HG02852 (cell line): ENCODE data around the gene GABBR2.
"Not testable (repeated sequence)": the region's sequence is repeated elsewhere in the genome, so short reads cannot be mapped to it uniquely, and the experiment has no call there.

Source experiments
- ATAC-seq: cut with Tn5 transposase; IDR thresholded peaks from one replicate; pipeline ENCODE4 v1.9.1; 2021; ENCODE audit warnings: mild to moderate bottlenecking, moderate library complexity; ENCODE audit not compliant: unreplicated experiment

GABBR2 gene

DNA sequence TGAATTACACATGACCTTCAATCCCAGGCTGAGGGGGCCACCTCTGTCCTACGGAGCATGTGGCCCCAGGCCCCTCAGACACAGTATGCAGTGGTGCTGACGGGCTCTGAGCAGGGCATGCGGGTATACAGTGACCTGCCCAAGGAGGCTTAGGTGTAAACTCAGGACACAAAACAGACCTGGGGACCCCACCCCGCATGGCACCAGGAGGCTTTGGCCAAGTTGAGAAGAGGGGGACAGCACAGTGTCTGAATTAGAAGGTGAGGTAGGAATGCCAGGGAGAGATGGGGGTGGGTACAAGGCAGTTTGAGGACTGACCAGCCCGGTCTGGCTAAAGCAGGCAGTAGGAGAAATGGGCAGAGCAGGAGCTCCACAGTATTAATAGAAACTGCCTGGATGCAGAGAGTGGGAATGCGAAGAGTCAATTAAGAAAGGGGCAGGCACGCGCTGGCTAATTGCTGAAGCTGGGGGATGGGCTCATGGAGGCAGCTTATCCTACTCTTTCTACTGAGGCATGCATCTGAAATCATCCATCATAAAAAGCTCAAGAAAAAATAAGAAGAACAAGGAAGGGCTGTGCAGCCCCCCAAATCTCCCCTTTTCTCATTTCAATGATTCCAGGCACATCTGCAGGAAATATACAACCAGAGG, 109.0 kb downstream of the GABBR2 start:
- no peak for ATAC-seq

DNA sequence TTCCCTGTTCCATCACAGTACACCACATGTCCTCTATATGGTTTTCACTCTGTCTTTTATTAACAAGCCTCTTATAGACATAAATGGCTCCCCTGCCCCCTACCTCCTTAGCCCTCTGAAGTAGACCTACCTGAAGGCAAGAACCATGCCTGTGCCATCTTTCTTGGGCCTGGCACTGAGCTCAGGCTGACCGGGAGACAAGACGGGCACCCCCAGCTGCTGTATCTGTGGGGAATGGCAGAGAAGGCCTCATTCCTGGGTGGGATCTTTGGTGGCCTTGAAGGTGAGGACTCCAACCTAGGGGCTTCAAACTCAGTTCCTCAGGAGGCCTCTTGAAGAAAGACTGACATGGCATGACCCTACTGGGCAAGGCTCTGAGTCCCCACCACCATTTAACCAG, 109.9 kb downstream of the GABBR2 start:
- ATAC-seq: no peak

DNA sequence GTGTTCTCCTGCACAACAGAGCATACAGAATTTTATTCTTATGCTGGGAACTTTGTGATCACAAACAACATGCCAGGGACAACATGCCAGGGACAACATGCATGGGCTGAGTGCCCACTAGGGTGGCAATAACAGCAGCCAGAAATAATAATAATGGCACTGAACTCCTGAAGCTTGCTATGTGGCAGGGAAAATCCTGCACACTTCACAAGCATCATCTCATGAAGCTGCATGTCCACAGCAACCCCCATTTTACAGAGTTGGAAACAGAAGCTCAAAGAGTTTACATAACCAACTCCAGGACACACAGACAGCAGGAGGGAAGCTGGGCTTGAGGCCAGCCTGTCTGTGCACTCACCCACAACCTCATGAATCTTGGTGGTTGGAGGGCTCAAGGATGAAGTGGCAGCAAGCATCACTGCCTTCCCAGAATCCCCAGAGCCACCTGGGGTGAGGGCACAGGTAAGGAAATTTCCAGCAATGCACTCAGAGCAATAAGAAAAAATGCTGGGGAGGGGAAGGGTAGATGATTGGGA, 111.4 kb downstream of the GABBR2 start:
- ATAC-seq: no peak

DNA sequence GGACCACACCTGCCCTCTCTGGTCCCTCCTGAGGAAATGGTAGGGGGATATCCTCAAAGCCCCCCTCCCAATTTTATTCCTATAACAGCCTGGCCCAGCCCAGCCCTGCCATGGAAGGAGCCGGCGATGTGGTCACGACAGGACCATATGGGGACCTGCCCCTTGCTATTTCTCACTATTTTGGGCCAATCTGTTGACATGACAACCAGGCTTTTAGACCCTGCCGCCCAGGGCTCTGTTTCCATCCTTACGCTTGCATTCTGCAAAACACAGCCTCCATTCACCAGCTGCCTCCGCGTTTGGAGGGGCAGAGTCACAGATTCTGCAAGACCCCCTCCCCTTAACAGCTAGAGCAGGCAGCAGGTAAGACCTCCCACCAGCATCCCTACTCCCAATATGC, 112.2 kb downstream of the GABBR2 start:
- no peak for ATAC-seq

DNA sequence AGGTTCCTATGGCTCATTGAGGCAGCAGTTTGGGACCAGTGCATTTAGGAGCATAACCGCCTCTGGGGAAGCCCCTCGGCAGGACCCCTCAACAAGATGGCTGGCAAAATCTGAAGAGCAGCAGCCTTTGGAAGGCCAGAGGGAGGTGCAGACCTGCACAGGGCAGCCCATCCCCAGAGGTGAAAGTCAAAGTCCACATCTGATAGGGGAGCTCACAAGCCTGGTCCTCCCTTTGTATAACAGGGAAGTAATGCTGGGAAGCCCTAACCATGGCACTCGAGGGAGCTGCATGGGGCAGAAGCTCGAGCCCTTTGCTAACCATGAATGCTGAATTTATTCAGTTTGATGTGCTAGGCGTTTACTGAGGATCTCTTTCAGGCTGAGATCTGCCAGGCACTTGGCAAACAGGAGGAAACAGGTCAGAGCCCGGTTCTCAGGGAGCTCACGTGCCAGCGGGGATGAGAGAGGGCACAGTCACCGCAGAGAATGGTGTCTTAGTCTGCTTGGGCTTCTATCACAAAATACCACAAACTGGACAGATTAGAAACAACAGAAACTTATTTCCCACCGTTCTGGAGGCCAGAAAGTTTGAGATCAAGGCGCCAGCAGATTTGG, 114.1 kb downstream of the GABBR2 start:
- ATAC-seq: no peak

DNA sequence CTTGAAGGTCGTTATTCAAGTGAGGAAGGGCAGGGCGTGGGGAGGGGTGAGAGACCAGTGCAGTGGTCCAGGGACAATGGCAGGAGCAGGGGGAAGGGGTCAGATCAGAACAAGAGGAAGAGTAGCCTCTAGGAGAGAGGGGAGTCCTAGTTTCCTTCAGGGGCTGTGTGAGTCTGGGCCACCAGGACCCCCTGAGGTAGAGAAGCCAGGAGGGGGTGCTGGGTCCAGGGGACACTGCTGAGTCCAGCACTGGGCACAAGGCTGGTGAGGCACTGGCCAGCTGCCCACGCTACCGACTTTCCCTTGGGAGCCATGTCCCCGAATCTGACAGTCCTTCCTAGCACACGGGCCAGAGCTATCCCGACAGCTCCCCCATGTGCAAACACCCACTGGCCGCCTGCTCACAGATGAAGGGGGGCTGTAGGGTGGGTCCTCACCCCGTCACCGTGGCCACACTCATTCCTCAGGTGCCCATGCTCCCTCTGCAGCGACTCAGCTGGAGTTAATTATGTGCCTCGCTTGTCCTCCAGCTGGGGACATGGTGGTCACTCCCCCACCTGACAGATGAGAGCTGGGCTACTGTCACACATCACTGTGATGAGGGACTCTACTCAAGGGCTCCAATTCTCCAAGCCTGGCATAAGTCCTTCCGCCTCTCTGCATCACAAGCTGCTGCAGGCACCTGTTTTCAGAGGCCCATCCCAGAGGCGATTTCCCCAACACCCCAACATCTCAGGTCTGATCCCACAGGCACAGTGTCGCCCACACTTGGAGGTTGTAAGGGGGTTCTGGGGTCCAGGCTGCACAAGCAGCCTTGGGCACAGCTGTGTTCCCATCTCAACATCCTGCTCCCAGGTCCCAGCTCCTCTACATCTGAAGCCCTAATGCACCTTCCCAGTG, 115.1 kb downstream of the GABBR2 start:
- no peak for ATAC-seq

DNA sequence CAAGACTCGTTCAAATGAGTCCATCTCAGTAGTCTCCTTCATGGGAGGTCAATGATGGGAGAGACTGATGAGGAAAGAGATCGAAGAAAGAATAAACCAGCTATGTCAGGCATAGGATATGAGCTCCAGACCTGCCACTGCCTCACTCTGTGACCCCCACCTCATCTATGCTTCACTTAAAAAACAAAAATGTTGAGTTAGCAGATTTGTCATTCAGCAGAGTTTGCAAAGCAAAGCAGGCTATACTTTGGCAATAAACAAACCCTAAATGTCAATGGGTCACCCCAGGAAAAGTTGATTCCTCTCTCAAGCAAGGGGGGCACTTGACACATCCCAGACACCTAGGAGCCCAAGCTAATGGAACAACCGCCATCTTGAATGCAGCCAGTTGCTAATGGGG, 117.0 kb downstream of the GABBR2 start:
- ATAC-seq: no peak

DNA sequence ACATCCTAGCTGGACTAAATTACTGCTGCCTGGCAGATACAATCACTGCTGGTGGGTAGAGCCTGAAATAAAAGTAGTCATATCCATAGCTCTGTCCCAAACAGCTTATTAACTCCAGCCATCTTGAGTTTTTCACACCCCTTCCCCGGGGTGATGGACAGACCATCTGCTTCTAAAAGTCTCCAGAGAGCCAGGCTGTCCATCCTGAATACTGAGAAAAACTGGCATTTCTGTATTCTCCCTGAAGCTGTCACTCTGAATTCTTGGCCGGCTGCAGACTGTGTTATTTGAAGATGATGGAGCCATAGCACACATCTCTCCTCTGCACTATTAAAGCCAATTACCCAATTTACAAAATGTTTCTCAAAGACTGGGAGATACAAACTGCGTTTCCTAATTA, 118.6 kb downstream of the GABBR2 start:
- no peak for ATAC-seq

DNA sequence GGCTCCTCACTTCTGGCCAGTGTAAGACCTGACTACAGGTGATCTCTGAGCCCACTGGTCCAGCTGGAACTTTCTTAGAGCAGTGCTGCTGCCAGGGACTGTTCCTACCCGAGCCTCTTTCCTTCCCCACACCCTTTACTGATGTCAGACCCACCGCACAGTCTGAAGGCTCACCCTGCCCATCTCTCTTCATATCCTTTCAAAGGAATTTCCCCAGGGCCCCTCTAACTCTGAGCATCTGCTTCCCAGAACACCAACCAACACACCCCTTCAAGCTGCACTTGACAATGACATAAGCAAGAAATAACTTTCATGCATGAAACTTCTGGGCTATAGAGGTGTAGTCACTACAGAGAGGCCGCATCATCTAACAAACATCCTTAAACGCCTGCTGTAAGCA, 119.6 kb downstream of the GABBR2 start:
- no peak for ATAC-seq

DNA sequence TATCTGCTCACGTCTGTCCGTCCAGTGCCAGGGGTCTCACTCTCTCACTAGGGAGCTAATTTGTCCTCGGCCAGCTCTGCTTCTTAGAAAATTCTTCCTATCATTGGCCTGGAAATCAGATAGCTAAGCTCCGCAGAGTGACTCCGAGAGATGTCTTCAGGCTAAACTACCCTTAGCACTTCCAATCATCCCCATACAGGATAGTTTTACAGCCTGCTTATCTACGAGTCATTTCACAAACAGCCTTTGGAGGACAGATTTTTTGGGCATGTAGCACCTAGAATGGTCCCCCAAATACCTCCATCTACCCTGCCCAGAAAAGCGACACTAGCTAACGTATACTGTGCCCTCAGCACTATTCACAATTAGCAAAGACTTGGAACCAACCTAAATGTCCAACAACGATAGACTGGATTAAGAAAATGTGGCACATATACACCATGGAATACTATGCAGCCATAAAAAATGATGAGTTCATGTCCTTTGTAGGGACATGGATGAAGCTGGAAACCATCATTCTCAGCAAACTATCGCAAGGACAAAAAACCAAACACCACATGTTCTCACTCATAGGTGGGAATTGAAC, 123.8 kb downstream of the GABBR2 start:
- not testable (repeated sequence) for ATAC-seq

DNA sequence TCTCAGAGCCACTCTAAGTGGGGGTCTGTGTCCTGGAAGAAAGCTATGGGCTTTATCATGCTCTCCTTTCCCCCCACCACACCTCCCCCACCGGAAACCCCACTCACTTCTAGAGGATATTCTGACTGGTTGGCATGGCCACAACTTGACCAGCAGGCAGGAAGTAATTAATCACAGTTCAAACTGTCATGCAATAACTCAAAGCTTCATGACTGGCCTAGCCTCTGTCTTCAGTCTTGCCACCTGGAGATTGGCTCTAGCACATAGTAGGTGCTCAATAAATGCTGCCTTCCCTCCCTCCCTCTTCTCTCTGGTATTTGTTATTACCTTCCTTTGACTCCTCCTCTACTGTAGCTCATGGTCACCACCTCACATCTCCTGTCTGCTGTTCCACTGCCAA, 124.7 kb downstream of the GABBR2 start:
- ATAC-seq: no peak

DNA sequence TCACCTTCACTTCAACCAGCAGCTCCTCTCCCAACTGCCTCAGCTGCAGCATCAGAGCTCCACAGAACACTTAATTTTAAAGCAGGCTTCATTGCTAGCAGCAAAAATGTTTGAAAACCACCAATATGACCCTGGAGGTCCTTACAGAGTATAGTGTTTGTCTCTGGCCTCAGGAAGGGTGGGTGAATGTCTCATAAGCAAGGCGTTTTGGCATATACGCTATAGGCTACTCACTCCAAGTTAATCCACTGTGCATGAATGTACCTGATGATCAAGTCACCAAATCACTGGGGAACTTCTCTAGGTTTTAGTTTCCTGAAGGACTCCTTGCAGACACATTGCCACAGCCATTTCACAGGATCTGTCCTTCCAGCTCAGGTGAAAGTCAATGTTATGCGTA, 125.3 kb downstream of the GABBR2 start:
- no peak for ATAC-seq

DNA sequence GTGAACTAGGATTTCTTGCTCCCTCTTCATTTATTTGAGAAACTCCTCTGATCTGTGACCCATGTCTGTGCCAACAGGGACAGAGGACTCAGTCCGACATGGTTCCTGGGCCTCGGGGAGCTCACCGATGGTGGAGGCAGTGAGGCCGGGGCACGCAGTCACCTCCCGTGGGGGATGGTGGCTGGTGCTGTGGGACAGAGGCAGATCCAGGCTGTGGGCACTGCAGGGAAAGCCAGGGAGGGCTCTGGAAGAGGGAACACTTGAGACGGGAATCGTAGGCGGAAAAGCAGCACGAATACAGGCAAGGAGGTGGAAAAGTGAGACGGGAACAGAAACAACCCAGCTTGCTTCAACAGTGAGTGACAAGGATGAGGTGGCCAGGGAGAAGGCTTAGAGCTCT, 127.8 kb downstream of the GABBR2 start:
- no peak for ATAC-seq

DNA sequence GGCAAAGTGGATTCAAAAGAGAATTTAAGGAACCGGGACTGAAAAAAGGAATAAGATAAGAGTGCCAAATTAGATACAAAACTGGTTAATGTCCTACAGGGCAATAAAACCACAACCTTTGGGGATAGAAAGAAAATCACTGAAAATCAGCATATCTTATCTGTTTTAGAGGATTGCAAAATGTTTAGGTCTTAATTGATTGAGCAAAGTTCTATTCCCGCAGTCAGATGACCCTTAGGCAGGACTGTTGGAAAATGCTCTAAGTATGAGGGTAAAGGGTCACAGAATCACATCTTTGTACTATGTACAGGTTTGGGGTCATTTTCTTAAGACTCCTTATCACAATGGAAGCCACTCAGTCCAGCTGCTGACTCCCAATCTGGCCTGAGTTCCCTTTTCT, 129.0 kb downstream of the GABBR2 start:
- ATAC-seq: no peak

DNA sequence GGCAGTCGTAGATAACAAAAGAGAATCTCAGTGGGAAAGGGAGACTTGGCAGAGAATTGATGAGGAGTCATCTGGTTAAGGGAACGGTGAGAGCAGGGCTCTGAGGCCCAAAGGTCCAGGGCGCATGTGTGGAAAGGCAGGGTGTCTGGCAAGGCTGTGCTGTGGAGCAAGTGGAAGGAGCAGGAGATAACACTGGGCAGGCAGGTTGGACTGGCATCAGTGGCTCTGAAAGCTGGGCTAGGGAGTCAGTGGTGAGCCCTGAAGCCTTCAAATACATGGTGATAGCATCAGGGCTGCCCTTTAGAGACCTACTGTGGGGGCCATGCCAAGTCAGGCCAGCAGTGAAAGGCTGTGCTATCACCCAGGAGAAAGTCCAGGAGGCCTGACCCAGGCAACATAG, 131.3 kb downstream of the GABBR2 start:
- no peak for ATAC-seq

DNA sequence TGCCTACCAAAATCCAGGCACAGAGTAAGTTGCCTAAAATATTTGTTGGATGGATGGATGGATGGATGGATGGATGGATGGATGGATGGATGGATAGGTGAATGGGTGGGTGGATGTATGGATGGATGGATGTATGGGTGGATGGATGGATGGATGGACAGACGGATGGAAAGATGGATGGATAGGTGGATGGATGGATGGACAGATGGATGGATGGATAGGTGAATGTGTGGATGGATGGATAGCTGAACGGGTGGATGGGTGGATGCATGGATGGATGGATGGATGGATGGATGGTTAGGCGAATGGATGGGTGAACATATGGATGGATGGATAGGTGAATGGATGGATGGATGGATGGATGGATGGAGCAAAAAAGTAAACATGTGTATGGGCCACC, 131.9 kb downstream of the GABBR2 start:
- no peak for ATAC-seq

DNA sequence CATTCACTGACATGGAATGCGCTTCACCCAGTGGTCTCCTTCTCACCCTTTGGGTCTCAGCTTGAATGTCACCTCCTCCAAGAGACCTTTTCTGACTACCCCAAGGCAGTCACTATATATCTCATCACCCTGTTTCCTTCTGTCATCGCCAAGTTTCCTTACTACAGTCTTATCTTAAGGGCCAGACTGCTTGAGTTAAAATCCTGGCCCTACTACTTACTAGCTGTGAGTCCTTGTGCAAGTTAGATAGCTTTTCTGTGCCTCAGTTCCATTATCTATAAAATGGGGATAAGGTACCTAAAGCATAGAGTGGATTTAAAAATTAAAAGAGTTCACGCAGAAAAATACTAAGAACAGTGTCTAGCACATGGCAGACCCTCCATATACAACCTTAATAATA, 132.4 kb downstream of the GABBR2 start:
- ATAC-seq: peak; percentile 3

DNA sequence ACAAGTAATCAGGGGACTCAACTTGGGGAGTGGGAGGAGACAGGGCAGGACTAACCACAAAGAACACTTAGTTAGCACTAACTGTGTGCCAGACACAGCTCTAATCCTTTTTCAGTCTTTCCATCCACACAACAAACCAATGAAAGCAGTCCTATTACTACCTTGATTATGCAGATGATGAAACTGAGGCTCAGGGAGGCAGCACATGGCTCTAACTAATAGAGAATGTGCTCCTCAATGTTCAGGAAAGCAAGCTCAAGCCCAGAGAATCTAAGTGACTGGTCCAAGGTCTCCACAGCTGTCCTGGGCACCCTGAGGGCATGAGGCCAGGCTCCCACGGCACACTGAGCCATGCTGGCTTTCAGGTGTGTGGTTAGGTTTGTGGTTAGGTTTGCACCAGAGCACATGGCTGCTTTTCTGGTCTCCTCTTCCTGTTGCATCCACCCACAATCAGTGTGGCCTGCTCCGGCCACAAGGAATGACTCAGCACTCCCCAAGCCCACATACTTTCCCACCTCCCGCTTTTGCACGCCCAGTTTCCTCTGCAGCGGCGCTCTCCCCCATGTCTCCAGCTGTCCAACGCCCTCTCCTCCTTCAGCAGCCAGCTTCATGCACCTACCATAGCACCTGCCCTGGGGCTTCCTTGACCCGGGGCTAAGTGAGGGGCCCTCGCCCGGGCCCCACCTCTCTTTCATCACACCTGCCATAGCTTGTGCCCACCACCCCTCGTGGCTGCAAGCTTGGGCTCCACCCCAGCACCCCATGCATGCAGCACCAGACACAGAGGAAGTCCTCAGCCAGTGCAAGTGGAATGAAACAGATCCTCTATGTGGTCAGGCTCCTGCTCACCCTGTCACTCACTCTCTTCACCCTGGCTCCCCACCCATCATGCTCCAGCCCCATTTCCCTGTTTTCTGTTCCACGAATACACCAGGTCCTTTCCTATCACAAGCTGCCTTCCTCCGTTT, 133.1 kb downstream of the GABBR2 start:
- ATAC-seq: peak; percentile 88

DNA sequence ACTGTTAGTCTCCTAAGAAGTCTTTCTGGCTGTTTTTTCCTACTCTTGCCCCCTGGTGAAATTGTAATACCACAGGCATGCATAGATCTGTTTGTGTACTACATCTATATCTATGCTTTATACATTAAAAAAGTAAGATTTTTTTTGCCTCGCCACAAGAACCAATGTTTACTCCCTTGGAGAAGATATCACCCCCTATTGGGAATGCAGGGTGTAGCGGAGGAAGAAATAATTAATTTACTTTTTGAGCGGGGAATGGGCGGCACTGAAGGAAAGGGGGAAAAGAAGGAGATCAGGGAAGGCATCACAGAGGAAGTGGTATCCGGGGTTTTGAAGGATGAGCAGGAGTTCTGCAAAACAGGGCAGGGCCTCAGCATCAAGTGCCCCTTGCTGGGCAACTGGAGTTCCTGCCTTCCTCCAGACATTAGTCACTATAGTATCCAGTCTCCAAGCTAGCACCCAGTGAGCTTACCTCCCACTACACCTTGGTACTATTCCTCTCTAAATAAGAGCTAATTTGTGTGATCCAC, 134.9 kb downstream of the GABBR2 start:
- ATAC-seq: no peak

DNA sequence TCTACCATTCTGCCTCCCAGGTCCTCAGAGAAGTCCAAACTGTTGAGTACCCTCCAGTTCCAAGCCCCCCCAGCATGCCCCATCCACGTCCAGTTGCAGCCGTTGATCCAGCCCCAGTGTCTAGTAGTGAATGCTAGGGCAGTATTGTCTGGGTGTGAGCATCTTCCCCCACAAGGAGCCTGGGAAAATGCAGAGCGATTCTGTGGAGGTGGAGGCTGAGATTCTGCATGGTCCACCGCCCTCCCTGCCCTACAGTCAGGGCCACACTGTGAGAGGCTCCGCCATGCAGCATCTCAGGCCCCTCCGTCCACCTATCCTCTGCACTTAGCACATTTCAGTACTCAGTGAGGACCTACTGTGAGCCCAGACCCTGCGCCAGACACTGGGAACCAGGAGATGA, 135.9 kb downstream of the GABBR2 start:
- no peak for ATAC-seq
